ENCODE results near the gene BATF2. TPM values are rescaled to one million over a fixed set of nuclear protein-coding genes. Genes with fewer than 3 reads are reported as not detected.
A peak's percentile ranks its signal among the peaks of the same experiment; 100 is the strongest.

The BATF2 gene
- total and polyA plus RNA-seq, 9 of the 15 experiments (the other 6 are each of a cell fraction or from before 2014, with no cell fraction given) = 1.7 to 8.9 (median 6.4) TPM

DNA sequence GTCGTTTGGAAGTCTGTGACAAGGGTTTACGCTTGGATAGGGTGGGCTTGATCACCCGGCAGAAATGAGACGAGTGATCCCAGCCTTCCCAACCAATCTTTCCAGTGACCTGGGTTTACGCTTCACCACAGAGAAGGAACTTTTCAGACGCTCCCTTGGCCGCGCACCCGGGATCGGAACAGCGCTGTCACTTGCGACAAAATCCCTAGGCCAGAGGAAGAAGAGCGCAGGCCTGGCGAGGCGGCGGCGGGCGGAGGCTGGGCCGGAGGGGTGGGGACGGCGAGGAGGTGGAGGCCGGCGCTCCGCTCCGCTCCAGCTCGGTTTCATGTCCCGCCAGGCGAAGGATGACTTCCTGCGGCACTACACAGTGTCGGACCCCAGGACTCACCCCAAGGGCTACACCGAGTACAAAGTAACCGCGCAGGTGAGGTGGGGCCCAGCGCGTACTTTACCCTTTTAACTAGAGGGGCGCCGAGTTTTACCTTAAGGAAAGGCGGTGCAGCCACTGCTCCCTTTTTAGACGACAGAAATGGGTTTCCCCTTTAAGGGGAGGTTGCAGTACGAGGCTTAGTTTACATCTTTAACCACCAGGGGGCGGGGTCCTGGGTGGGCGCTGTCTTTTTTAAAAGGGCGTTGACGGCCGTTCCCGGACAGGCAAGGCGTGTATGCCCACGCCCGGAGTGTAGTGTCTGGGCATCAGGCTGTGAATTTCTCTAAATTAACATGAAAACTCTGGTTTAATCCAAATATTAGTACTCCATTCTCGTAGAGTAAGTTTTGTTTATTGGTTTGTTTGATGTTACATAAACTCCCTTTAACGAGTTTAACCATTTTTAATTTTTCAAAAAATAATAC is 30.7 kb upstream of the BATF2 start, which contains the start of gene SNX15 (continued):
- TF ChIP-seq, protein P1, sequence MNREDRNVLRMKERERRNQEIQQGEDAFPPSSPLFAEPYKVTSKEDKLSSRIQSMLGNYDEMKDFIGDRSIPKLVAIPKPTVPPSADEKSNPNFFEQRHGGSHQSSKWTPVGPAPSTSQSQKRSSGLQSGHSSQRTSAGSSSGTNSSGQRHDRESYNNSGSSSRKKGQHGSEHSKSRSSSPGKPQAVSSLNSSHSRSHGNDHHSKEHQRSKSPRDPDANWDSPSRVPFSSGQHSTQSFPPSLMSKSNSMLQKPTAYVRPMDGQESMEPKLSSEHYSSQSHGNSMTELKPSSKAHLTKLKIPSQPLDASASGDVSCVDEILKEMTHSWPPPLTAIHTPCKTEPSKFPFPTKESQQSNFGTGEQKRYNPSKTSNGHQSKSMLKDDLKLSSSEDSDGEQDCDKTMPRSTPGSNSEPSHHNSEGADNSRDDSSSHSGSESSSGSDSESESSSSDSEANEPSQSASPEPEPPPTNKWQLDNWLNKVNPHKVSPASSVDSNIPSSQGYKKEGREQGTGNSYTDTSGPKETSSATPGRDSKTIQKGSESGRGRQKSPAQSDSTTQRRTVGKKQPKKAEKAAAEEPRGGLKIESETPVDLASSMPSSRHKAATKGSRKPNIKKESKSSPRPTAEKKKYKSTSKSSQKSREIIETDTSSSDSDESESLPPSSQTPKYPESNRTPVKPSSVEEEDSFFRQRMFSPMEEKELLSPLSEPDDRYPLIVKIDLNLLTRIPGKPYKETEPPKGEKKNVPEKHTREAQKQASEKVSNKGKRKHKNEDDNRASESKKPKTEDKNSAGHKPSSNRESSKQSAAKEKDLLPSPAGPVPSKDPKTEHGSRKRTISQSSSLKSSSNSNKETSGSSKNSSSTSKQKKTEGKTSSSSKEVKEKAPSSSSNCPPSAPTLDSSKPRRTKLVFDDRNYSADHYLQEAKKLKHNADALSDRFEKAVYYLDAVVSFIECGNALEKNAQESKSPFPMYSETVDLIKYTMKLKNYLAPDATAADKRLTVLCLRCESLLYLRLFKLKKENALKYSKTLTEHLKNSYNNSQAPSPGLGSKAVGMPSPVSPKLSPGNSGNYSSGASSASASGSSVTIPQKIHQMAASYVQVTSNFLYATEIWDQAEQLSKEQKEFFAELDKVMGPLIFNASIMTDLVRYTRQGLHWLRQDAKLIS (CRISPR knock-in tag; IDR thresholded peaks at IDR 0.05) = peak; percentile 54
- 0 out of 2 replicates have a peak, but pooled peaks have one; percentile 42 for TF ChIP-seq SMARCE1 (IDR thresholded peaks at IDR 0.05)
- TF ChIP-seq EP300 (IDR thresholded peaks at IDR 0.05; ENCODE audit: low read length) = peak; percentile 23; the same call in 1 of the 2 replicates
- TF ChIP-seq TEAD4 (IDR thresholded peaks at IDR 0.05; ENCODE audit: low read length) = peak; percentile 32; the same call in 1 of the 2 replicates
- 0 out of 2 replicates have a peak, but pooled peaks have one; percentile 61 for TF ChIP-seq TEAD4 (CRISPR knock-in tag; IDR thresholded peaks at IDR 0.05; ENCODE audit: borderline replicate concordance)
- no peak for TF ChIP-seq RBM15 (IDR thresholded peaks at IDR 0.05; ENCODE audit: insufficient read depth, low read length)
- no peak for TF ChIP-seq BCL6 (CRISPR knock-in tag; IDR thresholded peaks at IDR 0.05)
- TF ChIP-seq, protein P2, sequence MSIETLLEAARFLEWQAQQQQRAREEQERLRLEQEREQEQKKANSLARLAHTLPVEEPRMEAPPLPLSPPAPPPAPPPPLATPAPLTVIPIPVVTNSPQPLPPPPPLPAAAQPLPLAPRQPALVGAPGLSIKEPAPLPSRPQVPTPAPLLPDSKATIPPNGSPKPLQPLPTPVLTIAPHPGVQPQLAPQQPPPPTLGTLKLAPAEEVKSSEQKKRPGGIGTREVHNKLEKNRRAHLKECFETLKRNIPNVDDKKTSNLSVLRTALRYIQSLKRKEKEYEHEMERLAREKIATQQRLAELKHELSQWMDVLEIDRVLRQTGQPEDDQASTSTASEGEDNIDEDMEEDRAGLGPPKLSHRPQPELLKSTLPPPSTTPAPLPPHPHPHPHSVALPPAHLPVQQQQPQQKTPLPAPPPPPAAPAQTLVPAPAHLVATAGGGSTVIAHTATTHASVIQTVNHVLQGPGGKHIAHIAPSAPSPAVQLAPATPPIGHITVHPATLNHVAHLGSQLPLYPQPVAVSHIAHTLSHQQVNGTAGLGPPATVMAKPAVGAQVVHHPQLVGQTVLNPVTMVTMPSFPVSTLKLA (conservative IDR thresholded peaks at IDR 0.05) = peak; percentile 73 to 87
- no peak for TF ChIP-seq ZNF699 (CRISPR knock-in tag; IDR thresholded peaks at IDR 0.05; ENCODE audit: insufficient replicate concordance)
- TF ChIP-seq ESRRA (IDR thresholded peaks at IDR 0.05; ENCODE audit: borderline replicate concordance, low read depth) = peak; percentile 57
- 0 out of 4 replicates have a peak, but pooled peaks of 1 of the 2 experiments have one; percentile 32 for TF ChIP-seq TRIM24 (IDR thresholded peaks at IDR 0.05)
- TF ChIP-seq MCM3 (IDR thresholded peaks at IDR 0.05) = no peak
- TF ChIP-seq, protein P3, sequence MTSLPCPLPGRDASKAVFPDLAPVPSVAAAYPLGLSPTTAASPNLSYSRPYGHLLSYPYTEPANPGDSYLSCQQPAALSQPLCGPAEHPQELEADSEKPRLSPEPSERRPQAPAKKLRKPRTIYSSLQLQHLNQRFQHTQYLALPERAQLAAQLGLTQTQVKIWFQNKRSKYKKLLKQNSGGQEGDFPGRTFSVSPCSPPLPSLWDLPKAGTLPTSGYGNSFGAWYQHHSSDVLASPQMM (CRISPR knock-in tag; IDR thresholded peaks at IDR 0.05) = no peak
- peak; percentile 97 for TF ChIP-seq L3MBTL2 (IDR thresholded peaks at IDR 0.05)
- TF ChIP-seq, protein P4, sequence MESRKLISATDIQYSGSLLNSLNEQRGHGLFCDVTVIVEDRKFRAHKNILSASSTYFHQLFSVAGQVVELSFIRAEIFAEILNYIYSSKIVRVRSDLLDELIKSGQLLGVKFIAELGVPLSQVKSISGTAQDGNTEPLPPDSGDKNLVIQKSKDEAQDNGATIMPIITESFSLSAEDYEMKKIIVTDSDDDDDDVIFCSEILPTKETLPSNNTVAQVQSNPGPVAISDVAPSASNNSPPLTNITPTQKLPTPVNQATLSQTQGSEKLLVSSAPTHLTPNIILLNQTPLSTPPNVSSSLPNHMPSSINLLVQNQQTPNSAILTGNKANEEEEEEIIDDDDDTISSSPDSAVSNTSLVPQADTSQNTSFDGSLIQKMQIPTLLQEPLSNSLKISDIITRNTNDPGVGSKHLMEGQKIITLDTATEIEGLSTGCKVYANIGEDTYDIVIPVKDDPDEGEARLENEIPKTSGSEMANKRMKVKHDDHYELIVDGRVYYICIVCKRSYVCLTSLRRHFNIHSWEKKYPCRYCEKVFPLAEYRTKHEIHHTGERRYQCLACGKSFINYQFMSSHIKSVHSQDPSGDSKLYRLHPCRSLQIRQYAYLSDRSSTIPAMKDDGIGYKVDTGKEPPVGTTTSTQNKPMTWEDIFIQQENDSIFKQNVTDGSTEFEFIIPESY (CRISPR knock-in tag; IDR thresholded peaks at IDR 0.05) = peak; percentile 72; the same call in 1 of the 2 replicates
- TF ChIP-seq CREM (IDR thresholded peaks at IDR 0.05; ENCODE audit: low read depth) = peak; percentile 71
- no peak for TF ChIP-seq ZFP1 (CRISPR knock-in tag; IDR thresholded peaks at IDR 0.05)
- TF ChIP-seq HNRNPLL (IDR thresholded peaks at IDR 0.05; ENCODE audit: low read depth, low read length, poor library complexity, severe bottlenecking) = peak; percentile 94
- peak; percentile 43; the same call in 1 of the 2 replicates for TF ChIP-seq ETV5 (CRISPR knock-in tag; IDR thresholded peaks at IDR 0.05; ENCODE audit: low read depth)
- no peak for TF ChIP-seq DDX20 (tag; IDR thresholded peaks at IDR 0.05; ENCODE audit: low read depth)
